ENCODE measurements around the gene EIF2S3.
A peak's percentile ranks its signal among the peaks of the same experiment; 100 is the strongest.
"Not testable (repeated sequence)": the region's sequence is repeated elsewhere in the genome, so short reads cannot be mapped to it uniquely, and the experiment has no call there.

EIF2S3 gene

DNA sequence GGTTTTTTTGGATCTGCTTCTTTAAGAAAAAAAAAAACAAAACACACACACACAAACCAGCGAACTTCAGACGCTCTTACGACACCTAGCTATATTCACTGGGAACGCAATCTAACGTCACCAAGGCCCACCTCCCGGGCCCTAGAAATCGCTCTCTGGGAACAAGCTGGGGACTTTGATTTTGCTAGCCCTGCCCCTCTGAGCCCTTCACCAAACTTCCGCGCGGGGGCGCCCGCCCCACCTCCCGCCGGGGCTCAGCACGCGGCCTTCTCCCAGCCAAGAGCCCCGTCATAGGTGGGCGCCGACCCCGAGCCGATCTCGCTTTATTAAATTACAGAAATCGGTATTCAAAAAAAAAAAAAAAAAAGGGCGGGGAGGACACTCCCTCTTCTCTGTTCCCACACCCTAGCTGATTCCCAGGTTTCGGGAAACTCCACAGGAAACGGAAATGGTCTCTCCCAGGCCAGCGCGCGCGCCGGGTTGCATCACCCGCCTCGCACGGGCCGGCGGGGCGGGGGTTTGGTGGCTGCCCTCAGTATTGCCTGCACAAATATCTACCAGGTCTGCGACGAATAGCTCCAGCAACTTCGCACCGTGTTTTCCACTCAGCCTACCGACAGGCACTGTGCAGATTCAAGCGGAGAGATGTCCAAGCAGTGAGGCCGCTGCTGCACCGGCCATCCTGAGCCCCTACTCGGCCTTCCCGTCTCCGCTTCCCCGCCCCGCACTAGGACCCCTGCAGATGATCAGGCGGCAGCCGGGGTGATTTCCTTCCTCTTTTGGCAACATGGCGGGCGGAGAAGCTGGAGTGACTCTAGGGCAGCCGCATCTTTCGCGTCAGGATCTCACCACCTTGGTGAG is at the start of gene EIF2S3:
Gene EIF2S3 (plus strand): TSS at position 775 of the 861 bp plus-strand sequence. CDS start 13 bp downstream, at position 788.
- DNase-seq: peak; percentile 90

DNA sequence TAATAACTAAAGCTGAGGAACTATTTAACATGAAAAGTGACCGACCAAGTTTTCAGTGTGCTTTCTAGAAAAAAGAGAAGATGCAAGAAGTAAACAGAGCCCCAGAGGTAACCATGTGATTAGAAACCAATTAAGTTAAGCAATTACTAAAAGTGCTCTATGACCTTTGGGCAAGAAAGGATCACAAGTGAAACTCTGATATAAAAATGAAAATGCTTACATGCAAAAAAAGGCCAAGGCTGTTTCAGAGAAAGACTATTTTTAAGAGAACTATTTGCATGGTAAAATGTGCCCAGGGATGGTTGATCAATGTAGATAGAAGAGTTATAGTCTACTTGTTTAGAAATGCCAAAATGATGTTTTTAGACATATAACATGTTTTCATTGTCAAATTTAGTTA is 49.7 kb upstream of the EIF2S3 start:
- DNase-seq: no peak

DNA sequence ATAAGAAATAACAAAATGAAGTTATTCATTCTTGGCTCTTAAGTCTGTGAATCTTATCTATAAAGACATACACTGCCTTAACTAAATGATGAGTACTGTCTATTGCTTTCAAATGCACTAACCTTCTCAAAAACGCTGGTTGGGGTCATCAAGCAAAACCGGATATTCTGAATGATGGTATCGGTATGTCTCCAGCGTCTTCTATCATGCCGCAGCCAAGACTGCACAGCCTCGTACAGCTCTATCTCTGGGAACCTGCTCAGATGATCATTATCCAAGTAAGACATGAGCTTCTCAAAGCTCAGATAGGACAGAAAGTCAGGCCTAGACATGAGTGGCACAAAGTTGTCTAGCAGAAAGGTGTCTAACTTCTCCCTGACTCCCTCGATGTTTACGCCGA is 48.9 kb upstream of the EIF2S3 start:
- no peak for DNase-seq

DNA sequence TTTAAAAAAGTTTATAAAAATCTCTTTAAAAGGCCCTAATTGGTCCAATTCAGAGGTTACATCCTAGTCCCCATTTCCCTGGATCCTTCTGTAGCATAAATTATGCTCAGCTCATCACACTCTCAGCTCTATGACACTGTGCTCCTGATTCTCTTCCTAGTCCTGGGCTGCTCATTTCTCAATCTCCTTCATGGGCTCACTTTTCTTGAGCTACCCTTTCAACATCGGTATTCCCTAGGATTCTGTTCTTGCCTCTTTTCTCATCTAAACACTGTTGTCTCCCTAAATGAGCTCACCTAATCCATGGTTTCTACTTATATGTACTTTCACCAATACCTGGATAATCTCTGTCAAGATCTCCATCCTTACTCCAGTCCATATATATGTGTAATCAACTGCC is 42.5 kb upstream of the EIF2S3 start:
- DNase-seq: no peak

DNA sequence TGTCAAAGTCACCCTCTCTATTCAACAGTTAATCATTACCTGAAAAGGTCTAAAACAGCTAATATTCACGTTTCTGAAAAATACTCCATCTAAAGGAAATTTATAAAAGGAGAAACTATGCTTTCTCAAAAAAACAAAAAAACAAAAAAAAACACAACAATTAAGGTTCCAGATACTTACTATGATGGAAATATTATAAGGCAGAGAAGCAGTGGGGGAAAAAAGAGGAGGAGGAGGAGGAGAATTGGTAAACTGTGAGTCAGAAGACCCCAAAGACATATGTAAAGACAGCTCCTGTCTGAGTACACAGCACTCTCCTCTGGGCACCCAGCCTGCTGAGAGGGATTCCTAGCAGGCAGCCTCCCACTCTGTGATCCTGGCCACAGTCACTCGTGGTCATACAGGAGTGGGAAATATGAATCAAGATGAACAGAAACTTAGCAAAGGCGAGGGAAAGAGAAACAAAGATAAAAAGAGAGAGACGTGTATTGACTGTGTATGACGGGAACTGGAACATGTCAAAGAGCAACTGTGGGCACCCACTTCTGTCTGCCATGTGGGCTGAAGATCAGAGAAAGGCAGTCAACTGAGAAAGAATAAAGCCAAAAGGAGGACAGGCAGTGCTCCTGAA is 40.3 kb upstream of the EIF2S3 start:
- DNase-seq: no peak

DNA sequence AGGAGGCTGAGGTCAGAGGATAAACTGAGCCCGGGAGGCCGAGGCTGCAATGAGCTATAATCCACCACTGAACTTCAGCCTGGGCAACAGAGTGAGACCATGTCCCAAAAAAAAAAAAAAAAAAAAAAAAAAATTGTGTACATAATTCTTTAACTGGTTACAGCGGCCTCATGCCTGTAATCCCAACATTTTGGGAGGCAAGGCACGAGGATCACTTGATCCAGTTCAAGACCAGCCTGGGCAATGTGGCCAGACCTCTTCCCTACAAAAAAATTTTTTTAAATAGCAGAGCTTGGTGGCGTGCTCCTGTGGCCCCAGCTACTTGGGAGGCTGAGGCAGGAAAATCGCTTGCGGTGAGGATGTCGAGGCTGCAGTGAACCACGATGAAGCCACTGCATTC is 37.1 kb upstream of the EIF2S3 start:
- no peak for DNase-seq

DNA sequence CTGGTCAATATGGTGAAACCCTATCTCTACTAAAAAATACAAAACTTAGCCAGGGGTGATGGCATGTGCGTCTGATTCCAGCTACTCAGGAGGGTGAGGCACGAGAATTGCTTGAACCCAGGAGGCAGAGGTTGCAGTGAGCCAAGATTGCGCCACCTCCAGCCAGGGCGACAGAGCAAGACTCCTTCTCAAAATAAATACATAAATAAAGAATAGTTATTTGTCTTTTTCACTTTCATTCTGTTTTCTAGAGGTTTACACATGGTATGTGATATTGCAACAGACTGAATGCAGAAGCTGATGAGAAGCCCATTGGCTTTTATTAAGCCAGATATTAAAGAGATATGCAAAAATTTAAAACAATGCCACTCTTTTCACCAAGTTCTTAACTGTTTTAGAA is 35.9 kb upstream of the EIF2S3 start:
- no peak for DNase-seq

DNA sequence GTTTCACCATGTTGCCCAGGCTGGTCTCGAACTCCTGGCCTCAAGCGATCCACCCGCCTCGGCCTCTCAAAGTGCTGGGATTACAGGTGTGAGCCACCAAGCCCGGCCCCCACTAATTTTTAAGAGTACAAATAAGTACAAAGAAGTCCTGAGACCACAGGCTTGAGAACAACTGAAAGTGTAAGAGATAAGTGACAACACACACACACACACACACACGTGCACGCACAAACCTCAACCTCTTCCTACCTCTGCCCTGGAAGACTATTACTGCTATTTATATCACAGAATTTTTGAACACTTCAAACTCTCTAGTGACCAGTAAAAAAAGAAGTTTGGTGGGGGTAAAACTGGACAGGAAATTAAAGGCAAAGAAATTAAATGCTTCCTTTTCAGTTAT is 35.3 kb upstream of the EIF2S3 start:
- no peak for DNase-seq

DNA sequence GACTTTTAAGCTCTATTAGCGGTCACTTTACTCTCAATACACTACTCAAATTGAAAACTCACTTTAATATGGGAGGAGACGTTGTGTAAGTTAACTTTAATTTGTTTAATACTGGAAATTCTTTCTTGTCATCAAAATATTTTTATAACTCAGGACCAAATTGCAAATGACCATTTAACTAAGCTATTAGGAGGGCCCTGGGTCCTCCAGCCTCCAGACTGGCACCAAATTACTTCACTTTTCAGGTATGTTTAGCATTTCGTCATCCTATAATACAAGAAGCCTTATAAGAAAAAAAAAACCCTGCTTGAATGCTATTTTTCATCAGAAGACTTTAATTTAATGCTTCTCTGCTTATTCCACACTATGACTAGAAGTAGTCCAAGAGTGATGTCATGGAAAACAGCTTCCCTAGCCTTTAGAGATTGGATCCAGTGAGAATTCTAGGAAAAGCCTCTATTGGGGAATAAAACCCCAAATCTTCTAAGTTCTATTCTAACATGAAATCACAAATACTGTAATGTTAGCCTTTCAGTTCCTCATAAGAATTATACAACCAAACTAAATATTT is 34.4 kb upstream of the EIF2S3 start:
- DNase-seq: no peak

DNA sequence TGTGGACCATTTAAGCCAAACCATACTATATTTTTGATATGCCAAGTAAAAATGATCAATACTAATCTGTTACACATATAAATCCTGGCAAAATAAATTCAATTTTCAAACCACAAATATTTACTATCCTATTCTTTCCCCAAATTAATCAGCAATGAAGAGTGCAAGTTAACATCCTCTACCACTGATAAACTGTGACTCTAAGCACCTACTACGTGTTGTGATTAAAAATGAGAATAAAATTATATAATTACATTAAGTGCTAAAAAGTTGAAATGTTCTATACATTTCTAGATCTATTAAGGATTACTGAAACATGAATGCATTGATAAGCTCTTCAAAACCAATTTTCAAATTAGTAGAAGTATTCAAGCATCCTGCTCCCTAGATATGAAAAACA is 31.2 kb upstream of the EIF2S3 start:
- DNase-seq: no peak

DNA sequence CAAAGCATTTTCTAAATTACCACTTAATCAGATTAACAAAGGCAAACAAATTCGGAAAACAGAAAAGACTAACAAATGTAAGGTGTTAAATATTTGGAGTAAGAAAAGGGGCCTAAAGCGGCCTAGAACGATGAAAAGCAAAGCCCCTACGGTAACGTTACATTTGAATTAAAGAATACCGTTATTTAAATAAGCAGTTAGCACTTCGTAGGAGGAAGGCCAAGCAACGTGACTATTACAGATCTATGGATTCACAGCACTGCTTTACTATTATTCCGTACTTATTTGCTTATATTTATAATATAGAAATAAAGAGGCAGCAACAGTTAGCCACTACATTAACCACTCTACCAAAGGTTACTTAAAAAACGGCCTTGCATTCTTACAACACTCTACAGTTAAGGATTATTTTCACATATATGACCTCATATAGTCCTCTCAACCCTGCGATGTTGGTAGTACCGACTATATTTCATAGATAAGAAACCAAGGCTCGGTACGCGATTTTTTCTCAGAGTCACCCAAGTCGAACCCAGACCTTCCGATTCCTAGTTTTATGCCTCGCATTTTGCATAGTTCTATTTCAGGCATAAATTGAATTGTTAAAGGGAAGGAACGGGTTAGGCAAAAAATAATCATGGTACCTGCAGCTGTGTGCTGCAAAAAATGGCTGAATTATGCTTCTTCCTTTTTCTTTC is 30.6 kb upstream of the EIF2S3 start:
- no peak for DNase-seq

DNA sequence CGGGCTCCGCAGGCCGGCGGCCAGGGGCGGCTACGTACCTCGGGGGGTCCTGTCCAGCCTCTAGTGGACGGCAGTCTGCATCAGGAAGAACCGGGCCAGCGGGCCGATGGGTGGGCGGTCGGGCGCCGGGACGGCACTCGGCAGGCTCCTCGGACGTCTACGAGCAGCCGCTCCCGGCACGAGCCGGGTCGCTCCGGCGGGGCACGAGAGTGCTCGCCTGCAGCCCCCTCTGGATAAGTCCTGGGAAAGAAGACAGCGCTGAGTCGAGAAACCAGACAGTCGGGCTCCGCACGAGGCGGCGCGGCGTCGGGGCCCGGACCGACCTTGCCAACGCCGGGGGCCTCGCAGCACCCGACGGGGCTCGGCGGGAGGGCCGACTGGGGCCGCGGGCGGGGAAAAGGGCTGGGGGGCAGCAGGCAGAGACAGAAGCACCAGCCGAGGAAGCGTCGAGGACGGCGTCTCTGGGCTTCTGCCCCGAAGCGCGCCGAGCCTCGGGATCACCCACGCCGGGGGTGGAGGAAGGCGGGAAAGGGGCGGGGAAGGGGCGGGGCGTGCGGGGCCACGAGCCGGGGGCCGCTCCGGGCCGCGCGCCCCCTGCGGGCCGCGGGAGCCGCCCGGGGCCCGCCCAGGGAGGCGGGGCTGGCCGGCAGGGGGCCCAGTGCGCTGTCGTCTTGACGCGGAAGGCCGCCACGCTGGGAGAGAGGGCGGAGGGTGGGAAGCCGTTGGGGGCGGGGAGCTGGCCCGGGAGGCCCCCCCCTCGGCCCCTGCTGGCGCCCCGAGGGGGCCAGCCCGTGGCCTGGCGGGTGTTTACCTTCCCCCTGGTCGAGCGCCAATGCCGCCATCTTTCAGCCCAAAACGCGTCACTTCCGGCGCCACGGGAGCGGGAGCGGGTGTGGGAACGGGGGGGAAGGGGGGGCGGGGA is 29.7 kb upstream of the EIF2S3 start:
- DNase-seq: peak; percentile 84

DNA sequence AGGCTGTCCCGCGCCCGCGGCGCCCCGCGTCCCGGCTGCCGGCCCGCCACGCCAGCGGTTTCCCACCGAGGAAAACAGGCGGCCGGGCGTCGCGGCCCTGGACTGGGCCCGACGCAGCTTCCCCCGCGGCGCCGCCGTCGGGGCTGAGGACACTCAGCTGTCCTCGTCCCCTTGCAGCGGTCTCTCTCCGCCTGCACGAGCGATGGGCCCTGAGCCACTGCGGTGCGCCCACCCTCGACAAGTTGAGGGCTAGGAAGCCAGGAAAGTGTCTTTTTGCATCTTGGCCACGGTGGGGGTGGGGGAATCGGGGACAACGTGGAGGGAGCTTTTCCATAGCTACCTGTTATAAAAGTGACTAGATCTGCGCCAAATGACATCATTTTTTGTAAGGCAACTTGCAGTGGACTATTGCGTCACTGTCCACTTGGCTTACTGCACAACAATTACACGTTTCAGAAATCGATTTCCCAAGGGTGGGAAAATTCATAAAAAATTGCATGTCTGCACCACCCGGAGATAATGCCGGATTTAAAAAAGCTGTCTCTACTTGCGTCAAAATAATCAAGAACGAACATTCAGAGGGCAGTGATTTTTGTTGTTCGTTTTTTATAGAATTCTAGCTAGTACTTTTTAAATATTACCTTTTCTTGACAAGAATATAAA is 28.9 kb upstream of the EIF2S3 start:
- no peak for DNase-seq

DNA sequence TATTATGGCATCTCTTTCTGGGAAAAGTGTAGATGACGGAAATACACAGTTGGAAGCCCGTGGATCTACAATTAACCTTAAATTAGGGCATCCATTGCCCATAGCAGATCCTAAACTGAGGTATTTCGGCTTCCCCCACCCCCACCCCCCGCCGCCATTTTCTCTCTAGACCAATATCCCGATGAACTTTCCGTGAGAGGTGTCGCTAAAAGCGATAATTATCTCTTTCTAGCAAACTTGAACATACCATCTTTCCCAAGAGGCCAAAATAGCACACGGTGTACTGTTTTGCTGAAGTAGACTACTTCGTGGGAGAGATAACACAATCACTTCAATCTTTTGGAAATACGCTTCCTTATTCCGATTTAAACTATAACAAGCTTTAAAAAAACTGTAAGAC is 28.3 kb upstream of the EIF2S3 start:
- DNase-seq: no peak

DNA sequence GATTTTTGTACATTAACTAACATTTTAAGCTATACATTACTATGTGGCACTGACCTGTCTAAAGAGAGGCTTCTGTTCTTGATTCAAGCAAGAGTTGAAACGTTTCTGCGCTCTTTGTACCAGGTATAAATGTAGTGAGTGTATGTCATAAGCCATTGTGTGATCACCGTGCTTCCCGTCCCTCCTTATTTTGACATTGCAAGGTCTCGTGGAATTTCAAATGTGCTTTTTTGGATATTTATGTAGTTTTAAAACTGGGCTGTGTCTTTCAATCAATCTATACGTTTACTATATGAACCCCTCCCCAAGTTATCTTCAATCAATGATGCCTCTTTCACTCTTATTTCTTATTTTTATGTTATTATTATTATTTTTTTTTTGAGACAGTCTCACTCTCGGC is 27.7 kb upstream of the EIF2S3 start, which contains the start of gene KLHL15:
Gene KLHL15 (minus strand): TSS at position 101 of the 400 bp plus-strand sequence. CDS start 20,493 bp downstream, outside the sequence.
- DNase-seq: no peak

DNA sequence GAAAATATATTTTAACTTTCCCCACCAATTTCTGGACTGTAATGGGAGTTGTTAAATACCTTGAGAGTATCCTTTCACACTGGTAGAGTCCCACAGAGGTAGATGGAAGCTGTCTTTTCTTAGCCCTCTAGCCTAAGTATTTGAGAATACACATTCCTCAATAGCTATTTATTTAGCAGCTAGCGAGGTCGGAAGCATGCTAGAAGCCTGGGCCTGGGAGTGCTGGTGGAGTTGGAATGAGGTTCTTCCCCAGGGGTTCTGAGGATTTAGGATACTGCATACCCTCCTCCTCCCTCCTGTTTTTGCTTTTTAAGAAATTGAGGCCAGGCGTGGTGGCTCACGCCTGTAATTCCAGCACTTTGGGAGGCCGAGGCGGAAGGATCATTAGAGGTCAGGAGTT is 26.8 kb upstream of the EIF2S3 start:
- DNase-seq: no peak

DNA sequence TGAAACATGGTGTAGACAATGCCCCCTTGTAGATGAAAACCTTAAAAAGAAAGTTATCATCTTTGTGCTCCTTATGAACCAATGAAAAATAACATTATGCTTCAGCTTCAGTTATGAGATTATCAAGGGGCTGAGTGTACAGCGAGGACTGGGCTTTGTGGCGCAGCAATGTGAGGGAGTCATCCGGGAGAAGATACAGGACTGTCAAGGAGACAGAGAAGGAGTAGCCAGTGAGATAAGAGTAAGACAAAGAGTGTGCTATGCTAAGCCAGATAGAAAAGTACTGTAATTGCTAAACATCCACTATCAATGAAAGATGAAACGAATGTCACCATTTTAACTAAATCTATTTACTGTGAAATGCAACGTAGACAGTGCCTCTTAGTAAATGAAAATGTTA is 24.2 kb upstream of the EIF2S3 start:
- DNase-seq: no peak

DNA sequence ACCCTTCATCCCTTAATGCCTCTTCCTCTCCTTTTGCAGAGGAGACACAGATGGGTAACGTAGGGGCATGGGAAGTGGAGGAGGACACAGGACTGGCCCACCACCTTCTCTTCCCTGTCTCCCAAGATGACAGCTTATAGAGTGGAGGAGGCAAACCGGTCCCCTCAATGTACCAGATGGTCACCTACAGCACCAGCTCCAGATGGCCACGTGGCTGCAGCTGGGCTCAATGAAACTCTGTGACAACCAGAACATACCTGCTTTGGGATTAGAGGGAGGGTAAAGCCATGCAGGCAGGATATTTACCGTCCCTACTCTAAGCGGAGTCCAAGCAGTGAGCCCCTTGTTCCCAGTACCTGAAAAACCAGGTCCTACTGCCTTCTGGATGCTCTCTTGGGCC is 20.3 kb upstream of the EIF2S3 start:
- no peak for DNase-seq

DNA sequence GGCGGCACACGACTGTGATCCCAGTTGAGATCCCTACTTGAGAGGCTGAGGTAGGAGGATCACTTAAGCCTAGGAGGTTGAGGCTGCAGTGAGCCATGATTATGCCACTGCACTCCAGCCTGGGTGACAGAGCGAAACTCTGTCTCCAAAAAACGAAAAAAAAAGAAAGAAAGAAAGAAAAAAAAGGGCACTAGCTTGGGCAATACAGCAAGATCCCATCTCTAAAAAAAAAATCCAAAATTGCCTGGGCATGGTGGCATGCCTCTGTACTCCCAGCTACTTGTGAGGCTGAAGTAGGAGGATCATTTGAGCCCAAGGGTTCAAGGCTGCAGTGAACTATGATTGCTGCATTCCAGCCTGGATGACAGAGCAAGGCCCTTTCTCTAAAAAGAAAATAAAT is 17.0 kb upstream of the EIF2S3 start:
- no peak for DNase-seq

DNA sequence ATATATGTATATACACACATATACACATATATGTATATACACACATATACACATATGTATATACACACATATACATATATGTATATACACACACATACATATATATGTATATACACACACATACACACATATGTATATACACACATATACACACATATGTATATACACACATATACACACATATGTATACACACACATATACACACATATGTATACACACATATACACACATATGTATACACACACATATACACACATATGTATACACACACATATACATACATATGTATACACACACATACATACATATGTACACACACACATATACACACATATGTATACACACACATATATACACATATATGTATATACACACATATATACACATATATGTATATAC is 8.7 kb upstream of the EIF2S3 start:
- DNase-seq: not testable (repeated sequence)

DNA sequence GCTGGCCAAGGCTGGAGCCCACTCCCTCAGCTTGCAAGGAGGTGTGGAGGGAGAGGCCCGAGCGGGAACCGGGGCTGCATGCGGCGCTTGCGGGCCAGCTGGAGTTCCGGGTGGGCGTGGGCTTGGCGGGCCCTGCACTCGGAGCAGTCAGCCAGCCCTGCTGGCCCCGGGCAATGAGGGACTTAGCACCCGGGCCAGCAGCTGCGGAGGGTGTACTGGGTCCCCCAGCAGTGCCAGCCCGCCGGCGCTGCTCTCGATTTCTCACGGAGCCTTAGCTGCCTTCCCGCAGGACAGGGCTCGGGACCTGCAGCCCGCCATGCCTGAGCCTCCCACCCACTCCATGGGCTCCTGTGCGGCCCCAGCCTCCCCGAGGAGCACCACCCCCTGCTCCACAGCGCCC is 5.1 kb upstream of the EIF2S3 start:
- DNase-seq: not testable (repeated sequence)
